Left ventricle myocardium inferior (tissue), 1 donor: Measurements from ENCODE around the gene TRIM40. TPM values are rescaled to one million over a fixed set of nuclear protein-coding genes. Genes with fewer than 3 reads are reported as not detected.
"Not testable (repeated sequence)": the region's sequence is repeated elsewhere in the genome, so short reads cannot be mapped to it uniquely, and the experiment has no call there.

ENCODE experiments used
- DNase-seq: peaks from one replicate; pipeline ENCODE4 v3.0.0-alpha.2; 2020
- H3K27ac ChIP-seq: fragments of 200-600 bp; replicated peaks from 2 replicates; pipeline ENCODE4 v1.8.0; 2021
- H3K27me3 ChIP-seq: fragments of 200-600 bp; 2 replicates; pipeline ENCODE4 v1.8.0; 2021; ENCODE audit warnings: low read depth
- H3K36me3 ChIP-seq: fragments of 200-600 bp; 2 replicates; pipeline ENCODE4 v1.8.0; 2021
- H3K4me1 ChIP-seq: fragments of 200-600 bp; 2 replicates; pipeline ENCODE4 v1.8.0; 2021
- H3K4me3 ChIP-seq: fragments of 200-600 bp; 2 replicates; pipeline ENCODE4 v1.8.0; 2021; ENCODE audit warnings: mild to moderate bottlenecking, moderate library complexity
- H3K9me3 ChIP-seq: fragments of 200-600 bp; replicated peaks from 2 replicates; pipeline ENCODE4 v1.8.0; 2021
- CTCF ChIP-seq: fragments of 200-600 bp; IDR thresholded peaks from 2 replicates; pipeline ENCODE4 v1.8.0; 2021; ENCODE audit warnings: antibody characterized with exemption, mild to moderate bottlenecking, borderline replicate concordance
- intact Hi-C: fragments of 100-400 bp; cut with micrococcal nuclease; formaldehyde crosslinking; loops from one replicate; pipeline ENCODE4 v1.11.0; 2022
- total RNA-seq: library from RNA; stranded (reverse); fragmentation: NEBNext Ultra II Directional; extraction: Animal tissue kit (Norgen Biotek cat#: 25700); gene quantifications from one replicate; pipeline ENCODE4 v1.2.1, GENCODE V29; 2021
- donor health status: DM: no; HTN: yes; CAD: no; lungs with severe emphysema.

The TRIM40 gene
- total RNA-seq, 1 donor from 2014 or later = not detected

GRCh38 chr6:30111266-30111856 is 24.6 kb upstream of the TRIM40 start:
- Histone ChIP-seq H3K36me3 (no peaks in the 10 kb centered on the region), H3K27ac (no peak overlapping the region), H3K4me3 (no peak overlapping the region), H3K4me1 (no peaks in the 10 kb centered on the region), H3K27me3 (peaks cover 98% of the 10 kb centered on the region), H3K9me3 (no peaks in the 10 kb centered on the region)
- no peak for TF ChIP-seq CTCF
- intact Hi-C loops = no loop called here
- no peak for DNase-seq

- TF ChIP-seq CTCF = no peak
- DNase-seq = no peak
- Histone ChIP-seq H3K9me3 (no peaks in the 10 kb centered on the region), H3K4me1 (no peaks in the 10 kb centered on the region), H3K4me3 (no peak overlapping the region), H3K27me3 (peaks cover 98% of the 10 kb centered on the region), H3K27ac (no peak overlapping the region), H3K36me3 (no peaks in the 10 kb centered on the region)
- intact Hi-C loops = no loop called here
Observed at GRCh38 chr6:30112402-30112994, 23.4 kb upstream of the TRIM40 start.

DNA sequence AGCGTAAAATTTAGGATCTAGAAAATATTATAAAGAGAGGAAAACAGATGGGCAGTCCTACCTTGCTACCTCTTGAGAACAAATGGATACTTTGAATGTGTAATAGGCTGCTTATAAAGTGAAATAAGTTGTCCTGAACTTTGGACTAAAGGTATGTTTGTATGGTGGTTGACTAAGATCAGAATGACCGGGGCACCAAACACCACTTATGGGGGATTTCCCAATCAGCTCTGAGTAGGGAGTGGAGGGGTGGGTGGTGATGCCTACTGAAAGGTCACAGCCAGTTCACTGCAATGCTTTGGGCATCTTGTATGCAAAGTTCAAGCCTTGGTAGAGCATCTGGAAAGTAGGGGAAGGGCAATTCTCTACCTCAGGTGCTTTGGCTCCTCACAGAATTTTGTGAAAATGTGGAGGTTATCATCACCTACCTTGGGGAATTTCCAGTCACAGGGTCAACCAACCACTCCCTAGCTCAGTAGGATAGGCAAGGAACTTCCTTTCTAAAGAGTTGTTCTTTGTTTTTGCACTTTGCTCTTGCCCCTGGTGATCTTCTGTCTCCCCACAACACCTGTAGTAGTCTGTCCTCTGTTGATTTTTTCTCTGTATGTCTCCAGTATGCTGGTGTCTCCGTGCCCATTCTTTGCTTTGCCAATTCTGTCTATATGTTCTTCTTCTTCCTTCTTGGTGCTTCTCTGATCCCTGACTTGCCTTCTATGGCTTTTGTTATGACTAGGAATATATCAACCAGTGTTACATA is 22.8 kb upstream of the TRIM40 start, which contains the start of gene TRIM31:
TSS of gene TRIM31 (minus strand) at position 88 of the 757 bp plus-strand sequence. CDS start 285 bp downstream, outside the sequence.
- Histone ChIP-seq H3K4me1 (no peaks in the 10 kb centered on the region), H3K27me3 (peaks cover 98% of the 10 kb centered on the region)
- intact Hi-C loops = no loop called here

GRCh38 chr6:30113841-30114240 is 22.1 kb upstream of the TRIM40 start:
- DNase-seq = no peak
- H3K27ac ChIP-seq = no peak overlapping the region
- H3K9me3 ChIP-seq = no peaks in the 10 kb centered on the region
- H3K36me3 ChIP-seq = no peaks in the 10 kb centered on the region
- peaks cover 91% of the 10 kb centered on the region for H3K27me3 ChIP-seq
- TF ChIP-seq CTCF = no peak
- H3K4me1 ChIP-seq = no peaks in the 10 kb centered on the region
- intact Hi-C loops = no loop called here
- H3K4me3 ChIP-seq = no peak overlapping the region

More for the DNA sequence above, 22.8 kb upstream of the TRIM40 start, which contains the start of gene TRIM31:
- no peak for DNase-seq
- Histone ChIP-seq H3K36me3 (no peaks in the 10 kb centered on the region), H3K9me3 (no peaks in the 10 kb centered on the region), H3K4me3 (no peak within 1 kb of the TSS), H3K27ac (no peak within 1 kb of the TSS)
- TF ChIP-seq CTCF = no peak

DNA sequence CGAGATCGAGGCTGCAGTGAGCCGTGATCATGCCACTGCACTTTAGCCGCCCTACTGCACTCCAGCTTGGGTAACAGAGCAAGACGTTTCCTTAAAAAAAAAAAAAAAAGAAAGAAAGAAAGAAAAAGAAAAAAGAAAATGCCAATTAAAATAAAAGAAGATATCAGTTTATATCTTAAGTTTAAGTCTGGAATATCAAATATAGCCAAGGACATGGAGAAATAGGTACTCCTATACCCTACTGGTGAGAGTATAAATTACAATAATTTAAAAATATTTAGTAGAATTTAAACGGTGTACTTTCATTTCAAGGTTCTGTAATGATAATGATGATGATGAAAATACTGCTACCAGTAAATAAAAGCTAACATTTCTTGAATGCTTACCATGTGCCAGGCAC is 19.2 kb upstream of the TRIM40 start:
- H3K9me3 ChIP-seq = no peaks in the 10 kb centered on the region
- DNase-seq = no peak
- no peak overlapping the region for H3K4me3 ChIP-seq
- no peak overlapping the region for H3K27ac ChIP-seq
- no peak for TF ChIP-seq CTCF
- H3K36me3 ChIP-seq = no peaks in the 10 kb centered on the region
- peaks cover 79% of the 10 kb centered on the region for H3K27me3 ChIP-seq
- intact Hi-C loops = no loop called here
- no peaks in the 10 kb centered on the region for H3K4me1 ChIP-seq

- DNase-seq, H3K4me3 ChIP-seq, H3K9me3 ChIP-seq, intact Hi-C loops, H3K36me3 ChIP-seq, H3K4me1 ChIP-seq, H3K27ac ChIP-seq: not testable (repeated sequence)
- peaks cover 79% of the 10 kb centered on the region for H3K27me3 ChIP-seq
Observed at GRCh38 chr6:30118691-30119090, 17.2 kb upstream of the TRIM40 start.
